Stomach (tissue), 9 donors: ENCODE data around the gene DOLK. TPM values are rescaled to one million over a fixed set of nuclear protein-coding genes. Genes with fewer than 3 reads are reported as not detected.

Source experiments
- DNase-seq, 2 donors: peaks; one replicate each; pipeline versions ENCODE4 v3.0.0 to v3.0.0-alpha.2; 2013 to 2019
- H3K27ac ChIP-seq, 5 donors: fragments of 200-600 bp in 4 of 5; sonication (generic) in 4 of 5; one replicate each; pipeline ENCODE4 v1.5.1; 2013 to 2019; ENCODE audit warnings: mild to moderate bottlenecking in 1 of 5, moderate library complexity in 1 of 5
- H3K27me3 ChIP-seq, 3 donors: fragments of 200-600 bp; sonication (generic); one replicate each; pipeline ENCODE4 v1.5.1; 2017 to 2019; ENCODE audit warnings: mixed run types in 1 of 3
- H3K36me3 ChIP-seq, 4 donors: fragments of 200-600 bp; sonication (generic); 1 replicate in 3 of 4; 2 replicates in 1 of 4; pipeline ENCODE4 v1.5.1; 2016 to 2019
- H3K4me1 ChIP-seq, 4 donors: fragments of 200-600 bp; sonication (generic); one replicate each; pipeline ENCODE4 v1.5.1; 2016 to 2019
- H3K4me3 ChIP-seq, 4 donors: fragments of 200-600 bp; sonication (generic) in 3 of 4; one replicate each; pipeline ENCODE4 v1.5.1; 2016 to 2019; ENCODE audit warnings: mild to moderate bottlenecking in 1 of 4
- H3K9me3 ChIP-seq, 4 donors: fragments of 200-600 bp; sonication (generic); one replicate each; pipeline ENCODE4 v1.5.1; 2016 to 2019
- EP300 ChIP-seq: sonication (generic); formaldehyde crosslinking; IDR thresholded peaks from one replicate; pipeline ENCODE4 v1.6.1; 2017; ENCODE audit warnings: antibody characterized with exemption
- POLR2A ChIP-seq, 4 donors: fragments of 450-650 bp; IDR thresholded peaks; one replicate each; pipeline ENCODE4 v1.6.1; 2016; ENCODE audit warnings: antibody characterized with exemption in 4 of 4, control low read depth in 2 of 4, mild to moderate bottlenecking in 1 of 4, moderate library complexity in 1 of 4
- POLR2AphosphoS5 ChIP-seq, 3 donors: sonication (generic); formaldehyde crosslinking; IDR thresholded peaks; one replicate each; pipeline ENCODE4 v1.6.1; 2016; ENCODE audit warnings: antibody characterized with exemption in 3 of 3
- WGBS, 5 donors: extraction: QIAGEN DNeasy Blood & Tissue Kit in 3 of 5; methylation state at CpG; one replicate each; pipeline versions ENCODE4 v1.1.5 to v1.1.7; 2013 to 2018; 5-methylcytosine and 5-hydroxymethylcytosine counted together
- intact Hi-C: fragments of 100-400 bp; cut with DNase I; formaldehyde crosslinking; loops from one replicate; pipeline ENCODE4 v1.15.1; 2023; ENCODE audit warnings: low total_unique reads
- polyA plus RNA-seq, 3 donors: library from polyadenylated mRNA; stranded (reverse); fragments of 200-250 nt; gene quantifications; one replicate each; pipeline ENCODE4 v1.2.3, GENCODE V29; 2013
- total RNA-seq, 5 donors: library from RNA; depleted of rRNA; stranded (reverse); fragments of >200 nt; gene quantifications; one replicate each; pipeline versions ENCODE4 v1.1.0 to v1.2.3, GENCODE V29; 2014 to 2016
- TF ChIP-seq, protein P1 (sequence below), 7 experiments: fragments of 450-650 bp in 4 of 7; fragments of 200-600 bp in 3 of 7; sonication (generic) in 3 of 7; IDR thresholded peaks; one replicate each; pipeline ENCODE4 v1.5.1; 2016 to 2019; ENCODE audit warnings: antibody characterized with exemption in 7 of 7, control low read depth in 2 of 7, mild to moderate bottlenecking in 1 of 7
- donor health status: healthy with polysubstance abuse.
- donor health status: Bipolar disorder and iron deficiency.
- donor health status: healthy.

The DOLK gene
- total and polyA plus RNA-seq, 8 donors = 0.58 to 17.1 (median 7.2) TPM

DNA sequence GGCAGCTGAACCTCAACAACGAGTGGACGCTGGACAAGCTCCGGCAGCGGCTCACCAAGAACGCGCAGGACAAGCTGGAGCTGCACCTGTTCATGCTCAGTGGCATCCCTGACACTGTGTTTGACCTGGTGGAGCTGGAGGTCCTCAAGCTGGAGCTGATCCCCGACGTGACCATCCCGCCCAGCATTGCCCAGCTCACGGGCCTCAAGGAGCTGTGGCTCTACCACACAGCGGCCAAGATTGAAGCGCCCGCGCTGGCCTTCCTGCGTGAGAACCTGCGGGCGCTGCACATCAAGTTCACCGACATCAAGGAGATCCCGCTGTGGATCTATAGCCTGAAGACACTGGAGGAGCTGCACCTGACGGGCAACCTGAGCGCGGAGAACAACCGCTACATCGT lies 39.0 kb downstream of the DOLK start:
- Histone ChIP-seq H3K27me3 (no peaks in the 10 kb centered on the region), H3K36me3 (peaks cover 36 to 58% (median 51%) of the 10 kb centered on the region in 4 donors), H3K4me3 (no peak overlapping the region), H3K27ac (no peak overlapping the region), H3K9me3 (no peaks in the 10 kb centered on the region), H3K4me1 (peaks cover 31 to 56% (median 40%) of the 10 kb centered on the region in 4 donors)
- 95 to 98% (median 98%) methylated on average over 23 to 24 of the region's 24 CpGs for WGBS, 5 donors
- DNase-seq = no peak
- TF ChIP-seq EP300 (no peak), POLR2A (IDR thresholded peaks at IDR 0.05) (no peak), POLR2AphosphoS5 (IDR thresholded peaks at IDR 0.05) (no peak)
- TF ChIP-seq, protein P1, sequence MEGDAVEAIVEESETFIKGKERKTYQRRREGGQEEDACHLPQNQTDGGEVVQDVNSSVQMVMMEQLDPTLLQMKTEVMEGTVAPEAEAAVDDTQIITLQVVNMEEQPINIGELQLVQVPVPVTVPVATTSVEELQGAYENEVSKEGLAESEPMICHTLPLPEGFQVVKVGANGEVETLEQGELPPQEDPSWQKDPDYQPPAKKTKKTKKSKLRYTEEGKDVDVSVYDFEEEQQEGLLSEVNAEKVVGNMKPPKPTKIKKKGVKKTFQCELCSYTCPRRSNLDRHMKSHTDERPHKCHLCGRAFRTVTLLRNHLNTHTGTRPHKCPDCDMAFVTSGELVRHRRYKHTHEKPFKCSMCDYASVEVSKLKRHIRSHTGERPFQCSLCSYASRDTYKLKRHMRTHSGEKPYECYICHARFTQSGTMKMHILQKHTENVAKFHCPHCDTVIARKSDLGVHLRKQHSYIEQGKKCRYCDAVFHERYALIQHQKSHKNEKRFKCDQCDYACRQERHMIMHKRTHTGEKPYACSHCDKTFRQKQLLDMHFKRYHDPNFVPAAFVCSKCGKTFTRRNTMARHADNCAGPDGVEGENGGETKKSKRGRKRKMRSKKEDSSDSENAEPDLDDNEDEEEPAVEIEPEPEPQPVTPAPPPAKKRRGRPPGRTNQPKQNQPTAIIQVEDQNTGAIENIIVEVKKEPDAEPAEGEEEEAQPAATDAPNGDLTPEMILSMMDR (IDR thresholded peaks at IDR 0.05) = no peak
- intact Hi-C loops = no loop called here

DNA sequence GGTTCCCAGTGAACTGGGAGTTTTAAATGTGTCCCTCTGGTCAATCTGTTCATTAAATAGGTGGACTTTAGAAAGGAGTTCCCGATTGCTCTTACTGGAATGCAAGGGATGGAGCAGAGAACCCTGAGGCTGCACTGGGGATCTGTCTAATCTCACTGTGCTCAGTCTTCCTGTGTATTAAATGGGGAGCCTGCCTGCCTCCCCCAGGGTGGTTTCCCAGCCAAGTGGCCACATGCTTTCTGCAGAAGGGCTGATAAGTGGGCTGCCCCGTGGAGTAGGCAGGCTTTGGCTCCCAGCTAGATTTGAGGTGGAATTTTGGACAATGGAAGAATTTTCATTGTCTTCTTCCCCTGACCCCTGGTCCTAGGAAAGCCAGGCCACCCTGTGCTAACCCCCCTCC lies 40.7 kb downstream of the DOLK start:
- intact Hi-C loops = no loop called here
- peaks cover 36 to 55% (median 50%) of the 10 kb centered on the region in 4 donors for H3K36me3 ChIP-seq
- H3K4me1 ChIP-seq = peaks cover 29 to 56% (median 40%) of the 10 kb centered on the region in 4 donors
- H3K27ac ChIP-seq = no peak overlapping the region
- DNase-seq = no peak
- no peaks in the 10 kb centered on the region for H3K27me3 ChIP-seq
- 40 to 66% (median 56%) methylated on average over 2 of the region's 2 CpGs for WGBS, 5 donors
- TF ChIP-seq POLR2AphosphoS5 (IDR thresholded peaks at IDR 0.05) = no peak
- TF ChIP-seq, protein P1 (IDR thresholded peaks at IDR 0.05) = no peak
- TF ChIP-seq EP300 = no peak
- TF ChIP-seq POLR2A (IDR thresholded peaks at IDR 0.05) = no peak
- H3K9me3 ChIP-seq = no peaks in the 10 kb centered on the region
- H3K4me3 ChIP-seq = no peak overlapping the region

DNA sequence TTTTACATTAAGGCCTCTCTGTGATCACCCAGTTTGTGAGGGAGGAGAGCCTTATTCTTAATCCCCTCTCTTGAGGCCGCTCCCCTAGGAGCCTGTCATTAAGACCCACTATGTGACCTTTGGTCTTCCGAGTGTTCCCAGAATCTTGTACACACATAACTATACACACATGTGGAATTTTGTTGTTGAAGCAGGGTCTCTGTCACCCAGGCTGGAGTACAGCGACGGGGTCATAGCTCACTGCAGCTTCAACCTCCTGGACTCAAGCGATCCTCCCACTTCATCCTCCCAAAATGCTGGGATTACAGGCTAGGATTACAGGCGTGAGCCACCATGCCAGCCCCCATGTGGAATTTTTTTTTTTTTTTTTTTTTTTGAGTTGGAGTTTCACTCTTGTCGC lies 41.4 kb downstream of the DOLK start:
- Histone ChIP-seq H3K4me3 (no peak overlapping the region), H3K27me3 (no peaks in the 10 kb centered on the region), H3K9me3 (no peaks in the 10 kb centered on the region), H3K27ac (peak overlapping the region in 1 of 5 donors; percentile 9), H3K36me3 (peaks cover 36 to 55% (median 48%) of the 10 kb centered on the region in 4 donors), H3K4me1 (peaks cover 24 to 55% (median 36%) of the 10 kb centered on the region in 4 donors)
- no peak for TF ChIP-seq POLR2AphosphoS5 (IDR thresholded peaks at IDR 0.05)
- TF ChIP-seq POLR2A (IDR thresholded peaks at IDR 0.05) = no peak
- TF ChIP-seq, protein P1 (IDR thresholded peaks at IDR 0.05) = no peak
- TF ChIP-seq EP300 = no peak
- WGBS, 5 donors = 90 to 95% (median 92%) methylated on average over 7 of the region's 7 CpGs
- intact Hi-C loops = no loop called here
- no peak for DNase-seq

DNA sequence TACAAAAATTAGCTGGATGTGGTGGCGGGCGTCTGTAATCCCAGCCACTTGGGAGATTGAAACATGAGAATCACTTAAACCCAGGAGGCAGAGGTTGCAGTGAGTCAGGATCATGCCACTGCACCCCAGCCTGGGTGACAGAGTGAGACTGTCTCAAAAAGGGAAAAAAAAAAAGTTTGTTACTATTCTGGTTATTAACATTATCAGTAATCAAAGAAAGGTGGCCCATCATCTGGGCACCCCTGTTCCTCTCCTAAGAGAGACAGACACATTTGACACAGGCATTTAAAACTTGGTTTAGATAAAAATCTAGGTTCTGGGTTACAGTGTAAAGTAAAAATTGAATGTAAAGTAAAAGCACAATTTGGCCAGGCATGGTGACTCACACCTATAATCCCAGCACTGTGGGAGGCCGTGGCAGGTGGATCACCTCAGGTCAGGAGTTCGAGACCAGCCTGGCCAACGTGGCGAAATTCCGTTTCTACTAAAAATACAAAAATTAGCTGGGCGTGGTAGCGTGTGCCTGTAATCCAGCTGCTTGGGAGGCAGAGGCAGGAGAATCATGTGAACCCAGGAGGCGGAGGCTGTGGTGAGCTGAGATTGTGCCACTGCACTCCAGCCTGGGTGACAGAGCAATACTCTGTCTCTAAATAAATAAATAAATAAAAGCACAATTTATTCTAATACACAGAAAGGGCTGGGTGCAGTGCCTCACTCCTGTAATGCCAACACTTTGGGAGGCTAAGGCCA lies 43.4 kb downstream of the DOLK start:
- Histone ChIP-seq H3K9me3 (no peaks in the 10 kb centered on the region), H3K36me3 (peaks cover 22 to 39% (median 37%) of the 10 kb centered on the region in 4 donors), H3K4me1 (peaks cover 19 to 52% (median 35%) of the 10 kb centered on the region in 4 donors), H3K4me3 (no peak overlapping the region), H3K27me3 (no peaks in the 10 kb centered on the region), H3K27ac (peak overlapping the region in 1 of 5 donors; percentile 74)
- TF ChIP-seq EP300 (no peak), POLR2A (IDR thresholded peaks at IDR 0.05) (no peak), POLR2AphosphoS5 (IDR thresholded peaks at IDR 0.05) (no peak)
- TF ChIP-seq, protein P1 (IDR thresholded peaks at IDR 0.05) = no peak
- WGBS, 5 donors = 86 to 95% (median 94%) methylated on average over 10 of the region's 10 CpGs
- no peak for DNase-seq
- intact Hi-C loops = no loop called here
